Erythroblast (primary cell): ENCODE results near the gene MPIG6B.

Experiments
- GATA1 ChIP-seq: IDR thresholded peaks from 2 replicates; pipeline ENCODE4 v1.6.1; 2011; ENCODE audit warnings: low read depth, mild to moderate bottlenecking, control low read depth, low read length, moderate library complexity
- POLR2A ChIP-seq: IDR thresholded peaks from 2 replicates; pipeline ENCODE4 v1.6.1; 2011; ENCODE audit warnings: mild to moderate bottlenecking, low read length

GRCh38 chr6:31687860-31688693 lies 35.1 kb upstream of the MPIG6B start:
- TF ChIP-seq POLR2A (no peak), GATA1 (no peak)
